ENCODE measurements around the gene ANKIB1.

DNA sequence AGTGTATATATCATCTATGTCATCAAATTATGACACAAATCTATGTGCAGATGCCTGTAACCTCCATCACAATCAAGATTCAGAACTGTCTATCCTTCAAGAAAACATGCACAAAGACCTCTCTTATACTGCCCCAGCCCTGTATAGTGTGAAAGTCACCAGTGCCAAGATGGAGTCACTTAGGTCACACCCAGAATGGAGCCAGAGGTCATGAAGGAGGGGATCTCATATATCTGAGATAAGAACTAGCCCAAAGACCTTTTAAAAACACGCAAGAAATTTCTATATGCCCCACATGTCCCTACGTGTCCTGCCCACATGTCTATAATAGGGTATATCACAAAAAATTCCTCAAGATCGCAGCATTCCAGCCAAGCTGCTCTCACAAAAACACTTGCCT is 181.4 kb downstream of the ANKIB1 start:
- TF ChIP-seq JUND (IDR thresholded peaks at IDR 0.05) (no peak), RFX5 (IDR thresholded peaks at IDR 0.05; ENCODE audit: low read length) (no peak), EZH2phosphoT487 (IDR thresholded peaks at IDR 0.05; ENCODE audit: borderline replicate concordance, low read depth) (no peak), NRF1 (IDR thresholded peaks at IDR 0.05; ENCODE audit: low read depth, low read length) (no peak), MXI1 (IDR thresholded peaks at IDR 0.05; ENCODE audit: low read depth, low read length) (no peak), GATA2 (CRISPR knock-in tag; IDR thresholded peaks at IDR 0.05) (no peak), SIN3A (IDR thresholded peaks at IDR 0.05; ENCODE audit: borderline replicate concordance, low read depth, low read length) (no peak)
- TF ChIP-seq, protein P1, sequence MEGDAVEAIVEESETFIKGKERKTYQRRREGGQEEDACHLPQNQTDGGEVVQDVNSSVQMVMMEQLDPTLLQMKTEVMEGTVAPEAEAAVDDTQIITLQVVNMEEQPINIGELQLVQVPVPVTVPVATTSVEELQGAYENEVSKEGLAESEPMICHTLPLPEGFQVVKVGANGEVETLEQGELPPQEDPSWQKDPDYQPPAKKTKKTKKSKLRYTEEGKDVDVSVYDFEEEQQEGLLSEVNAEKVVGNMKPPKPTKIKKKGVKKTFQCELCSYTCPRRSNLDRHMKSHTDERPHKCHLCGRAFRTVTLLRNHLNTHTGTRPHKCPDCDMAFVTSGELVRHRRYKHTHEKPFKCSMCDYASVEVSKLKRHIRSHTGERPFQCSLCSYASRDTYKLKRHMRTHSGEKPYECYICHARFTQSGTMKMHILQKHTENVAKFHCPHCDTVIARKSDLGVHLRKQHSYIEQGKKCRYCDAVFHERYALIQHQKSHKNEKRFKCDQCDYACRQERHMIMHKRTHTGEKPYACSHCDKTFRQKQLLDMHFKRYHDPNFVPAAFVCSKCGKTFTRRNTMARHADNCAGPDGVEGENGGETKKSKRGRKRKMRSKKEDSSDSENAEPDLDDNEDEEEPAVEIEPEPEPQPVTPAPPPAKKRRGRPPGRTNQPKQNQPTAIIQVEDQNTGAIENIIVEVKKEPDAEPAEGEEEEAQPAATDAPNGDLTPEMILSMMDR (IDR thresholded peaks at IDR 0.05) = no peak
- TF ChIP-seq, protein P2, sequence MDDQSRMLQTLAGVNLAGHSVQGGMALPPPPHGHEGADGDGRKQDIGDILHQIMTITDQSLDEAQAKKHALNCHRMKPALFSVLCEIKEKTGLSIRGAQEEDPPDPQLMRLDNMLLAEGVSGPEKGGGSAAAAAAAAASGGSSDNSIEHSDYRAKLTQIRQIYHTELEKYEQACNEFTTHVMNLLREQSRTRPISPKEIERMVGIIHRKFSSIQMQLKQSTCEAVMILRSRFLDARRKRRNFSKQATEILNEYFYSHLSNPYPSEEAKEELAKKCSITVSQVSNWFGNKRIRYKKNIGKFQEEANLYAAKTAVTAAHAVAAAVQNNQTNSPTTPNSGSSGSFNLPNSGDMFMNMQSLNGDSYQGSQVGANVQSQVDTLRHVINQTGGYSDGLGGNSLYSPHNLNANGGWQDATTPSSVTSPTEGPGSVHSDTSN (IDR thresholded peaks at IDR 0.05) = no peak
